Bronchial epithelial cell (primary cell): ENCODE data around the gene SCTR. TPM values are rescaled to one million over a fixed set of nuclear protein-coding genes. Genes with fewer than 3 reads are reported as not detected.

Experiments used
- DNase-seq: peaks from one replicate; pipeline ENCODE4 v3.0.0-alpha.2; 2010; ENCODE audit warnings: low read depth
- FAIRE-seq: peaks from 2 replicates; lab custom pipeline; 2011; peaks lifted over from hg19 to GRCh38; lab: Jason Lieb, UNC
- H3K27me3 ChIP-seq: 2 replicates; pipeline ENCODE4 v1.5.1; 2011; ENCODE audit warnings: low read length; ENCODE audit not compliant: control insufficient read depth, insufficient read depth
- H3K36me3 ChIP-seq: 2 replicates; pipeline ENCODE4 v1.5.1; 2011; ENCODE audit warnings: low read length; ENCODE audit not compliant: control insufficient read depth, insufficient read depth
- H3K4me3 ChIP-seq: 2 replicates; pipeline ENCODE4 v1.5.1; 2011; ENCODE audit warnings: mild to moderate bottlenecking, low read depth, low read length, control low read depth
- total RNA-seq: library from RNA; depleted of rRNA; stranded (reverse); fragments of >200 nt; gene quantifications from 2 replicates; pipeline ENCODE4 v1.2.1, GENCODE V29; 2014
- TF ChIP-seq, protein P1 (sequence below): IDR thresholded peaks from 2 replicates; pipeline ENCODE4 v1.5.1; 2011; ENCODE audit warnings: mild to moderate bottlenecking, moderate library complexity, low read length, control low read depth, inconsistent platforms; ENCODE audit not compliant: insufficient read depth, severe bottlenecking

The SCTR gene
- total RNA-seq, result not detected in 2 replicates

DNA sequence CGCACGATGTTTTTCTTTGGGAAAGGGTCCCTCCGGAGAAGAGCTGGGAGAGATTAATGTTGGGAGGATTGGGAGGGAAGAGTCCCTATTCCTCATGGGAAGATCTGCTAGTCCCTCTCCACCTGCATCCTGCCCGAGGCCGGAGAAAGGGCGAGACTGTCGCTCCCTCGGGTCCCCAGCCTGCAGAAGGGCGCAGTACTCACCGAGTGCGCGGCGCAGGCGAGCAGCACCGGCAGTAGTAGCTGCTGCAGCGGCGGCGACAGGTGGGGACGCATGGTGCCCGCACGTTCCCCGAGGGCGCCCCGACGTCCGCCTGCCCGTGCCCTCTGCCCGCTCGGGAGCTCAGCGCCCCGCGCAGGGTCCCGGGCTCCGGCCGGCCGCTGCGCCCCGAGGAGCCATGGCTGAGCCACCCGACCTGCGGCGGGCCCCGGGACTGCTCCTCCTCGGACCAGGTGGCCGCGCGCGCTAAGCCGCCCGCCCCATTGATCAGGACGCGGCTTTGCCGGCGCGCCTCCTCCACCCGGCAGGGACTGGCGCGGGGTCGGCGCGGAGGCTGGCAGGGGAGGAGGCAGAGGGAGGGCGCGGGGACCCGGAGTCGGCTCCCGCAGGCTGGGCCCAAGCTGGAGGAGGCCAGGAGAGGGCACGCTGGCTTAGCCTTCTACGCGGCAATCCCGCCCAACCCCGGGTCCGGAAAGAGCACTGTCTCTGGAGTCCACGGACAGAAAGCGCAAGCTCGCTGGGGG is at the start of gene SCTR:
SCTR (minus strand) TSS at position 532 of the 743 bp plus-strand sequence; CDS start at position 275, 257 bp downstream.
- FAIRE-seq, result no peak
- TF ChIP-seq, protein P1, sequence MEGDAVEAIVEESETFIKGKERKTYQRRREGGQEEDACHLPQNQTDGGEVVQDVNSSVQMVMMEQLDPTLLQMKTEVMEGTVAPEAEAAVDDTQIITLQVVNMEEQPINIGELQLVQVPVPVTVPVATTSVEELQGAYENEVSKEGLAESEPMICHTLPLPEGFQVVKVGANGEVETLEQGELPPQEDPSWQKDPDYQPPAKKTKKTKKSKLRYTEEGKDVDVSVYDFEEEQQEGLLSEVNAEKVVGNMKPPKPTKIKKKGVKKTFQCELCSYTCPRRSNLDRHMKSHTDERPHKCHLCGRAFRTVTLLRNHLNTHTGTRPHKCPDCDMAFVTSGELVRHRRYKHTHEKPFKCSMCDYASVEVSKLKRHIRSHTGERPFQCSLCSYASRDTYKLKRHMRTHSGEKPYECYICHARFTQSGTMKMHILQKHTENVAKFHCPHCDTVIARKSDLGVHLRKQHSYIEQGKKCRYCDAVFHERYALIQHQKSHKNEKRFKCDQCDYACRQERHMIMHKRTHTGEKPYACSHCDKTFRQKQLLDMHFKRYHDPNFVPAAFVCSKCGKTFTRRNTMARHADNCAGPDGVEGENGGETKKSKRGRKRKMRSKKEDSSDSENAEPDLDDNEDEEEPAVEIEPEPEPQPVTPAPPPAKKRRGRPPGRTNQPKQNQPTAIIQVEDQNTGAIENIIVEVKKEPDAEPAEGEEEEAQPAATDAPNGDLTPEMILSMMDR, result no peak
- H3K4me3 ChIP-seq, result no peak within 1 kb of the TSS
- no peaks in the 10 kb centered on the region for H3K36me3 ChIP-seq
- H3K27me3 ChIP-seq, result peaks cover 19% of the 10 kb centered on the region
- DNase-seq, result no peak

DNA sequence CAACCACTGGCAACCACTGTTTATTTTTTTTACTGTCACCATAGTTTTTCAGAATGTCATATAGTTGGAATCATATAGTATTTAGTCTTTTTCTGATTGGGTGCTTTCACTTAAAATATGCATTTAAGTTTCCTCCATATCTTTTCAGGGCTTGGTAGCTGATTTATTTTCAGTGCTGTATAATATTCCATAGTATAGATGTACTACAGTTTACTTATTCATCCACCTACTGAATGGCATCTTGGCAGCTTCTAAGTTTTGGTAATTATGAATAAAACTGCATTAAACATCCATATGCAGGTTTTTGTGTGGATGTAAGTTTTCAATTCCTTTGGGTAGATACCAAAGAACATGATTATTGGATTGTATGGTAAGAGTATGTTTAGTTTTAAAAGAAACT is 43.0 kb upstream of the SCTR start:
- FAIRE-seq (no peak), DNase-seq (no peak)
- TF ChIP-seq, protein P1, result no peak
- no peaks in the 10 kb centered on the region for H3K27me3 ChIP-seq
- H3K36me3 ChIP-seq, result no peaks in the 10 kb centered on the region
- H3K4me3 ChIP-seq, result no peak overlapping the region

DNA sequence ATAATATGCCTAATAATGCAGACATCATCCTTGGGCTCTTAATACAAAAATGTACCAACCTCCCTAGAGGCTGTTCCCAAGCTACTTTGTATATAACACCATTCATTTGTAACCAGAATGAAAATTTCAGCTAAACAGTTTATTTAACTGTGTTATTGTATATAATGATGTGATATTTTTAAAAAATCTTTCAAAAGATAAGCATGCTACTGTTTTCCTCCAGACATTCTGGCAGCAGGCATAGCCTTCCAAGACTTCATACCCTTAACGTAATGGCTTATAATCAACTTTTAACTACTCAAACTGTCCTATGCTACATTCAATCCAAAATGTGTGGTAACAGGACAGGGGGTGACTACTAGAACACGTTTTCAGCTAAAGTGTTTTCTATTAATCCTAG is 41.2 kb upstream of the SCTR start:
- TF ChIP-seq, protein P1, result no peak

DNA sequence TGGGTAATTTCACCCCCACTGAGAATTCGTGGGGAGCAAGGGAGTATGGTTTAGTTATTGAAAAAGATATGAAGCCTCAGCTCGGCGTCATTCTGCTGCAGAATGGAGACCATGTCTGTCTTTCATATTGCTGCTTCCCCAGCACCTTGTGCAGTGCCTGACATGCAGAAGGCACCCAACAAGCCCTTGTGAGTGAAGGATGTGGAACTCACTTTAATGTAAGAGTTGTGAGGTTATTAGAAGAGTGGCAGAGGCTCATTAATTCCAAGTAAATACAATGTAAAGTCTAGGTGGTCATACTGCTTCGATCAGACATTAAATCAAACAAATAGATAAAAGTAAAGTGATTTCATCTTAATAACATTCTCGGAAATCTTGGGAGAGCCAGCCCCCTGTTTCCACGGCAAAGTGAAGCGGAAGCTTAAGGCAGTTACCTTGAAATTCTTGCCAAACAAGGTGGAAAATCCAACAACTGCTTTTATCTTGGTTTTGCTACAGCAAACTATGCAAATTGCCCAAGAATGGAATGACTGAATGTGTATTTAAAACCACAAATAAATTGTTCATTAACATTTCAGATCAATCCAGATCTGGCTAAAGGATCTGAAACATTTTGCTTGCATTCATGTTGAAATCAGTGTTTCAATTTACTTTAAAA is 29.5 kb upstream of the SCTR start:
- Histone ChIP-seq H3K27me3 (no peaks in the 10 kb centered on the region), H3K36me3 (no peaks in the 10 kb centered on the region), H3K4me3 (no peak overlapping the region)
- FAIRE-seq (no peak), DNase-seq (no peak)
- TF ChIP-seq, protein P1, result no peak

More for the DNA sequence above, 41.2 kb upstream of the SCTR start:
- H3K4me3 ChIP-seq, result no peak overlapping the region
- FAIRE-seq (no peak), DNase-seq (no peak)
- no peaks in the 10 kb centered on the region for H3K27me3 ChIP-seq
- H3K36me3 ChIP-seq, result no peaks in the 10 kb centered on the region

DNA sequence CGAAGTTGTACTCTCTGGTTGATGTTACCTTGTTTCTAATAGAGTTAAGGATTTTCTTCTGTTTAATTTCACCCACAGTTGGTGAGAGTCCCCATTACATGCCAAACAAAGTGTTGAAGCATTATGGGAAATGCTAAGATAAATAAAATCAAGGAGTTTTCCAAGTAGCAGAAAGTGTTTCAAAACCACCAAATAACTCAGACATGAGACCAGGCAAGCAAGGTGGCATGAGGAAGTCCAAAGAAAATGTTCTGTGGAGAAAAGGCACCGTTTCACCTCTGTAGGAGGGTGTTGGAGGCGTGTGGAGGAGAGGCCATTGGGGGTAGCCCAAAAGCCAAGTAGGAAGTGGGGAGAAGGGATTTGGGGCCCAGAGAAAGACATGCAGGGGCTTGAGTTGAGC is 28.6 kb upstream of the SCTR start:
- DNase-seq, result no peak
- no peak overlapping the region for H3K4me3 ChIP-seq
- H3K36me3 ChIP-seq, result no peaks in the 10 kb centered on the region
- TF ChIP-seq, protein P1, result no peak
- no peak for FAIRE-seq
- H3K27me3 ChIP-seq, result no peaks in the 10 kb centered on the region
